NCI-H1436 (cell line): ENCODE results near the gene DNPEP.

Experiments used
- DNase-seq: peaks from one replicate; lab custom pipeline; 2025; lab: John Stamatoyannopoulos, UW

The DNPEP gene

DNA sequence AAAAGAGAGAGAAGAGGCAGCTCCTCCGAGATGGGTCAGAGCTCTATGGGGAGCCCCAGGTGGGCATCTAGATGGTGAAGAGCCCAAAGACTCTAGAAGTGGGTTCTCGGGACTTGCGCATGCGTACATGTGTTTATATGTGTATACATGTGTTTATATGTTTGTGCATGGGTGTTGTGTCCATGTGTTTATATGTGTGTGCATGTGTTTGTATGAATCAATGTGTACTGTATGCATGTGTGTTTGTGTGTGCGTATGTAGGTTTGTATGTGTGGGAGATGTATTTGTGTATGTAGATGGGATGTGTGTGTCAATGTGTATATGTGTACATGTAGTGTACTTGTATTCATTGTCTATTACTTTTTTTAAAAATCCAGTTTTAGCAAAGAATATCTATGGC, 25.6 kb downstream of the DNPEP start:
- no peak for DNase-seq

DNA sequence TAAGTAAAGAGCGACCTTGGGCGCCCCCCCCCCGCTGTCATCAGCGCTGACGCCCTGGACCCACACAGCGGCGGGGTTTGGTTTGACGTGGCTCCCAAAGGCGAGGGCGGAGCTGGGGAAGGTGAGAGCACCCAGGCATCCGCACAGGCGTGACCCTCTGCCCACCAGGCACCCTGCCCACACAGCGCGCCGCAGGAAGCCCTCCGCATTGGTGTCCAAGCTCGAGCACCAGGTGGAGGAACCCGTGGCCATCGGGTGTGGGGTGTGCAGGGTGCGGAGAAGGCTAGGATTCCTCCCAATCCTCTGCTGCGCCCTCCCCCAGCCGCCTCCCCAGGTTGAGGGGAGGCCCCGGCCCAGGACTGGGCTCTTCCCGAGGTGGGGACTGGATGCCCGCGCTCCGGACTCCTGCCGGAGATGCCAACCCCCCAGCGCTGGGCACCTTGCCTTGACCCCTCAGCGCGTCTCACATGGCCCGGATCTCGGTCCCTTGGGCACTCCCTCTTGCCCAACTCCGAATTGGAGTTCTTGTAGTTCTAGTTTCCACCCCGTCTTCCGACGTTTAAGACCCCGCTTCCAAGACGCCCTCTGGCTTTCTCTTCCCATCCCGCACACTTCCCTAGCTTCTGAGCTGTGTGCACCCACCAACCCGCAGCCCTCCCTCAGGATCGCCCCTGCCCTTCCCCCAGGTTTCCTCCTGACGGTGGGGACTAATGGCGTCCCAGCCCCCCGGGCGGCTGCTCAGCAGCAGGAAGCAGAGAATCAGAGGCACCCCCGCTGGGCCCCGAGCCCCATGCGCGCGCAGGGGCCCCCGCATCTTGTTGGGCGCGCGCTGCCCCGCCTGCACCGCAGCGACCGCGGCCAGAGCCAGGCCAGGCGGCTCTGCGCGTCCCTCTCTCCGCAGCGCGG, 29.3 kb downstream of the DNPEP start:
- peak; percentile 6 for DNase-seq

DNA sequence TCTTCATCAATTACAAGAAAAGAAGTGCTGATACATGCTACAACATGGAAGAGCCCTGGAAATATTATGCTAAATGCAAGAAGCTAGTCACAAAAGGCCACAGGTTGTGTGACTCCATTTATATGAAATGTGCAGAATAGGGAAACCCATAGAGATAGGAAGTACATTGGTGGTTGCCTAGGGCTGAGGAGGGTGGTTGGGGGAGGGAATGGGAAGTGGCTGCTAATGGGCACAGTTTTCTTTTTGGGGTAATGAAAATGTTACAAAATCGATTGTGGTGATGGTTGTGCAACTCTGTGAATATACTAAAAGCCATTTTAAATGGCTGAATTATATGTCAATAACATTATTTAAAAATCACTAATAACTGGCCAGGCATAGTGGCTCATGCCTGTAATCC, 30.9 kb downstream of the DNPEP start:
- DNase-seq = no peak

DNA sequence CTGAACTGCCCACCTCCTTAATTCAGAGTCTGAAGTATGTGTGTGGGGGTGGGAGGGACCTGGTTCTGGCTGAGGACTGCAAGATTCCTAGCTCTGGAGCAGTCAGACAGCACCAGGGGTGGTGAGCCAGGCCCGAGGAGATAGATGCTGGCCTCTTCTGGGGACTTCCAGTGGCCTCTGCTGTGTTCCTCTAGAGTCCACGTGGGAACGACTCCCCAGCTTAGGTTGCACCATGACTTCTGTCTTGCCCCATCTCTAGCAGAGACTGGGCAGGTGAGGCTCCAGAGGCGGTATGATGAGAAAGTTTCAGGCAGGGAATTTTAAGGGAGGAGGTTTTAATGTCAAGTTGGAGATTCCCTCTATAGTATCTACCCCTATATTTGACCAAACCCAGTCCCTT, 33.1 kb downstream of the DNPEP start:
- no peak for DNase-seq

DNA sequence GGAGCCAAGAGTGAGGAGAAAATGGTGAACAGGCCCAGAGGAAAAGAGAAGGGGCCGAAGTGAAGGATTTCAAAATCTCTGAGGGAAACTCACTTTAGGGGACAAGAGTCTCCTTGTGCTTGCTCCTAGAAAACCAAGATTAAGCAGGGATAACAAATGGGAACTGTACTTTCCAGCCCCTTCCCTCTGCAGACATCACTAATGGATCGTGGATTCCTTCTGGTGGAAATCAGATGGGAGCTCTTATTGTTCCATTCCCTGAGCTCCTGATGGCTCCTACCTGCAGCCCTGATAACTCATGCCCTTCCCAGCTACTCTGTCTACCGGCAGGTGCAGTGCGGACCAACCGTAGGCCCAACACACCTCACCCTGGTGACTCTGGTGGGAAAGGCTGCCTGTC, 34.6 kb downstream of the DNPEP start:
- DNase-seq = no peak

DNA sequence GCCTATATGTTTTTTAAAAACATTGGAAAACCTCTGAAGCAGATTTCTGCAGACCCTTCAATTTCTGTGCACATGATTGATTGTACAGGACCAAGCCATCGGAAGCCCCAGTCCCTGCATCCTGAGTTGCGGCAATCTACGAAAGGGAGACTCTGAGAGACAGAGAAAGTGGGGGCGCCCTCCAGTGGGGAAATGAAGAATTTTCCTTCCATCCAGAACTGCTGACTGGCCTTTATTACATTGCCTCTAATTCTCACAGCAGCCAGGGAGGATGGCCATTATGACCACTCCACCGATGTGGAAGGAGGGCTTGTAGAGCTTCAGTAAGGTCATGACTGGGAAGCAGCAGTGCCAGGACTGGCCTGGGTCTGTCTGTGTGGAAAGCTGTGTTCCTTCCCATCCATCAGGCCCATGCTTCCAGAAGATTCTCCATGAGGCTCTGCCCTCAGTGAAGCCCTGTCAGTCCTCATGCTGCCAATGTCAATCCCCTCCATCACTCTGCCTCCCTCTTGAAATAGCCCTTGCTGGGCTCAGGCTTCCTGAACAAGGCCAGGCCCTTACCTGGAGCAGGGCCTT, 35.2 kb downstream of the DNPEP start:
- peak; percentile 60 for DNase-seq

DNA sequence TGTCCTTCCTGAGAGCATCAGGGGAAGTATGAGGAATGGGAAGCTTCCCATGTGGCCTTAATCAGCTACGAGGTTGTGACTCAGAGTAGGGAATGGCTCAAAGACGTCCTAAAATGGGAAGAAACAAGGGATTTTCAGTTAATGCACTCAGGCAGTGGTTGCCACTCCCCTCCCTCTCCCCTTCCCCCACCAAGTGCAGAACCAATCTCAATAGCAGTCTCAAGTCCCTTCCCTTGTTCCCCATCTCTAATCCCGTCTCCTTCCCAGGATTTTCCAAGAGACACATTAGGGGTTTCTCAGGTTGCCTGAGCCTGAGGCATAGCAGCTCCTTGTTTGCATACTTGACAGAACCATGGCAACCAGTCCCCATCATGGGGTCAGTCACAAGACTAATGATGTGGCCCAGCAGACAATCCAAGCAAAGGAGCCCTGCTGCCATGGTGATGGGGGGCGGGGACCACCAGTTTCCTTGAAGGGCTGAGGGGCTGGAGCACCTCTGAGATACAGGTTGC, 36.9 kb downstream of the DNPEP start:
- no peak for DNase-seq

DNA sequence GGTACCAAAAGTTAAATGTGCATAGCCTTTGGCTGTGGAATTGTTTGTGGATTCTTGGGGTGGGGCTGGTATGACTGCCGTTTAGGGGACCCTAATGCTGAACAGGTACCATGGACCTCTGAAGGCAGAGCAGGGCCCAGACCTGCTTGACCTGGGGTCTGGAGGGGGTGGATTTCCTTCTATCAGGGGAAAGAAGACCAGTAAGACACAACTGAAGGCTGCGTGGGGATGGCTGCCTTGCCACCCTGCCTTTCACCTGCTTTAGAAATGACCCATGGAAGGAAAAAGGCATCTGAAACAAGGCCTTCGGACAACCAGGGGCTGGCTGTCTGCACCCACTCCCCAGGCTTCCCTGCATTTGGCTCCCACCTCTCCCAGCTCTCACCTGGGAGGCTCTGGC, 37.5 kb downstream of the DNPEP start:
- no peak for DNase-seq

DNA sequence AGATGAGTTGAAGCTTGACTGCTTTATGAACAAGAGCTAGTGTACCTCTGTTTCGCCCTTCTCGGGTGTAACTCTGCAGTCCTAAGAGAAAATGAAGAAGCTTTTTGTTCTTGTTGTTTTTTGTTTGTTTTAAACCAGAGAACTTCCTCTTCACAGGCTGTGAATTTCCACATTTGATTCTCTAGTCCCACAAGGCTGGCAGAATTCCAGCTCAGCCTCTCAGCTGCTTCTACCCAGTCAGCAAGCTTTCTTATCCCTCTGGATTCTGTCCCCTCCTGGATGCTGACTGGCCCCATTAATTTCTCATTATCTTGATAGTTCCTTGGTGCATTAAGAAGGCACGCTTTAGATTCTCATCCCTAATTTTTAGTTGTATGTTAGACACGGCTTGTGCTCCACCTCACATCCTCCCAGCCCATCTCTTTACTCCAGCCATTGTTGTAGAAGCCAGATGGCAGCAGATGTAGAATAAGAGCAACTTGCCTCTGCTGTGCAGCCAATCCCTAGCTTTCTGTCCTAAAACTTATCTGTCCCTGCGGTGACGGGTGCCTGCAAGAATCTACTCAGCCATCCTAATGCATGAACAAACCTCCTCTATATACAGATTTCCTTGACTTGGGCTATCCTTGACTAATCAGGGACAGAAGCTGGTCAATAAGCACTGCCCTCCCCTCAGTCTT, 42.8 kb downstream of the DNPEP start:
- no peak for DNase-seq

DNA sequence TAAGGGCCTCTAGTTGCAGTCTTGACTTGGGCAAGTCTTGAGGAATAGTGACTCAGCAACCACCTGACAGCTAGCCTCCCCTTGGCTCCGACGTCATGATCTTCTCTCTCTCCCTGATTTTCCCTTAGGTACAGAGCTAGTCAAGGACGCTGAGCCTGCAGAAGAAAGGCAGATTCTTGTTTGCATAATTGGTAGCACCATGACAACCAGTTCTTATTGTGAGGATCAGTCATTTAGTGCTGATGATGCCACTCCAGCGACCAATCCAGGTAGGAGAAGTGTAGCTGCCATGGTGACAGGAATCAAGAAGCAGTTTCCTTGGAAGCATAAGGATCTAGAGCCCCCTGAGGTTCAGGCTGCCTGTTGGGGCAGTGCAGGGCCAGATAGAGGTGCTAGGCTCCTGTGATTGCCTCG, 52.3 kb downstream of the DNPEP start:
- DNase-seq = peak; percentile 86

DNA sequence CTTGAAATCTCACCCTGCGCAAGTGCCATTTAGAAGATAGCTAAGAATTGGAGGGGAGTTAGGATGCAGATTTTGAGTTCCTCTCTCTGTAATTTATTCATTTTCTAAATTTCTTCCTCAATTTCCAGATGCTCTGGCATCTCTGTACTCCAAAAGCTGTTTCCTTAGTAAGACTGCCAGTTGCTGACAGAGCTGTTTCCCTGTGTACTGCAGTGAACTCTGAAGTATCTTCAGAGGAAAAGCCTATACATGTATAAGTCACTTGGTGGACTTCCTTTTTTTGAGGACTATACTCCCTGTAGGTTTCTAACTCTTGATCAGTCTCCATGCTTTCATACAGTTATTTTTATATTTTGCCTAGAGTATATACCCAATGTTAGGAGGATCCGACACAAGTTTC, 53.6 kb downstream of the DNPEP start:
- no peak for DNase-seq

DNA sequence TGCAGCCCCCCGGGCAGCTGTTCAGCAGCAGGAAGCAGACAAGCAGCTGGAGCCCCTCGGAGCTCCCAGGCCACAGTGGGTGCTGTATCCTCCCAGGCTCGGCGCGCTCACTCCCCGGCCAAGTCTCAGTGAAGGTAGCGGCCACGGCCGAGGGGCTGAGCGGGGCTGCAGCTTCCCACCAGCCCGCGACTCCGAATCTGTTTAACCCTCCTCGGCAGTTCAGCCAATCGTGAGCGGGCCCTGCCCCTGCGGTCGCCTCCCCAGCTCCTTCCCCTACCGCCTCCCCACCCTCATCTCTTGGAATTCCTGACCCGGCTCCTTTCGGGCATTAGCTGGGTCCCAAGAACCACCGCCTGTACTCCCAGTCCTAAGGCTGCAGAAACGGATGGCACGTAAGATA, 55.2 kb downstream of the DNPEP start, which contains the start of gene RESP18:
RESP18 (minus strand) TSS at position 203 of the 400 bp plus-strand sequence.
- no peak for DNase-seq

DNA sequence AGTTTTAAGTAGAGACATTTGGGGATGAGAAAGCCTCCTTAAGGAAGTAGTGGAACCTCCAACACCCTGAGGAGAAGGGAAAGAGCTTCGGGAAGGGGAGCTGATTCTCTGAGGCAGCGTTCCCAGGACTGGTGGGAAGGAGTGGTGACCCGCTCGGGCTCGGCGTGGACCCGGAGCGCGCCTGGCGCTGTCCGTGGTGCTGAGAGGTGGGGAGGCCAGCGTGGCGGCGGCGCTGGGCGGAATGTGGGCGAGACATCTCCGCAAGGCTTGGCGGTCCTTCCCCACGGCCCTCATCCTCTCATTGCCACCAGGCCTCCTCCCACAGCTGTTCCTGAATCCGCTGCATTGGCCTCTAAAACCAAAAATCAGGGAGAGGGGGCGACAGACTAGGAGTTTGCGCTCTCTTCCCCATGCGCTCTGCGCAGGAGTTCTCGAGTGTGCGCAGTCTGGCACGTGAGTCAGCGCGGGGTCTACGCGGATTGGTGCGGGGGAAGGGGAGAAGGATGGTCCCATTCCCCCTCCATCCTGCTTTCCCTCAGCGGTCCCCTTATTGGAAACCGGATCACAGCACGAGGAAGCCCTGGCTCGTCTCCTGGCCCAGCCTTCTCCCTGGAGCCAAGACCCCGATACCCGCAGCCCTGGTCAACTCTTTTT, 56.0 kb downstream of the DNPEP start:
- DNase-seq = no peak

DNA sequence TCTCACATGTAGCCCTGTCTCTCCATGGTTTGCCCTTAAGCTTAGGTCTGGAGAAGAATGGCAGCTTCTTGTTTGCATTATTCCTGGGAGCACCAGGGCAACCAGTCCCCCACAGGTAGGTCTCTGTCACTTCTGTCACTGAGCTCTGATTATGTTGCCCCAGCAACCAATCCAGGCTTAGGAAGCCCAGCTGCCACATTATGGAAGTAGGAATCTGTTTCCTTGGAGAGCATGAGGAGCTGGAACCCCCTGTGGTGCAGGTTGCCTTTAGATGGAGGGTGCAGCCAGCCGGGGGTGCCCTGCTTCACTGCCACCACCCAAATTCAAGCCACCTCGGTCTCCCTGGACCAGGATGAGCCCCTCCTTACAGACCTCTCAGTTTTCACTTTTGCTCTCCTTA, 60.0 kb downstream of the DNPEP start:
- DNase-seq = no peak

DNA sequence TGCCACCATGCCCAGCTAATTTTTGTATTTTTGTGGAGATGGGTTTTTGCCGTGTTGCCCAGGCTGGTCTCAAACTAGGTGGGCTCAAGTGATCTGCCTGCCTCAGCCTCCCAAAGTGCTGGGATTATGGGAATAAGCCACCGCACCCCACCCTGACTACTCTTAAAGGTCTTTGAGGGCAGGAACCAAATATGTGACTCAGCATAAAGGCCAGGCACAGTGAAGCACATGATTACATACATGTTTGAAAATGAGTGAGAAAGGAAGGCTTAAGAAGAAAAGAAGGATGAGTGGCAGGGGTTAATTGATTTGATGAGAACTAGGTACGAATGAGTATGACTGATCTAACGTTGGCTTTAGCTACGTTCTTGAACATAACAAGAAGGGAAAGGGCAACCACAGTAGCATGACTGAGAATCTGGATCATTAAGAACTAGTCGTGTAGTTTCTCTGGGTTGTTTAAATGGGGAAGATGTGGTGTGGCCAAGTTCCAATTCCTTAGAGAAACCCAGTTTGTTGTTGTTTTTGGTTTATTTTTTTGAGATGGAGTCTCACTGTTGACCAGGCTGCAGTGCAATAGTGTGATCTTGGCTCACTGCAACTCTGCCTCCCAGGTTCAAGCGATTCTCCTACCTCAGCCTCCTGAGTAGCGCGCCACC, 61.9 kb downstream of the DNPEP start:
- DNase-seq = no peak

DNA sequence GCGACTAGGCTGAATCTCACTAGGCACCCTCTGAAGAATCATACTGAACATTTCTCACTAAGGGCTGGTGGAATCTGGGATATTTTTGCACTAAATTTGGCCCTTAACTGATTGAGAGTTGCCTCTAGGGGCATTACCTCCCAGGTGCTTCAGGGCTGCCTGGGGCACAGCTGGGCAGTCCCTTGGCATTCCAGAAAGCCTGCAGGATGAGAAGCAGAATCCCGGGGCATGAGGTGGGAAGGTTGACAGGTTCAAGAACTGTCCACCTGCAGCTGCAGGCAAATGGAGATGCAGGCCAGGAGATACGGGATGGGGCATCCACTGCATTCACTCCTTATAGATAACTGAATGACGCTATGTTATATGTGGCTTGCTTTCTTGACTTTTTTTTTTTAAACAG, 62.6 kb downstream of the DNPEP start:
- no peak for DNase-seq

DNA sequence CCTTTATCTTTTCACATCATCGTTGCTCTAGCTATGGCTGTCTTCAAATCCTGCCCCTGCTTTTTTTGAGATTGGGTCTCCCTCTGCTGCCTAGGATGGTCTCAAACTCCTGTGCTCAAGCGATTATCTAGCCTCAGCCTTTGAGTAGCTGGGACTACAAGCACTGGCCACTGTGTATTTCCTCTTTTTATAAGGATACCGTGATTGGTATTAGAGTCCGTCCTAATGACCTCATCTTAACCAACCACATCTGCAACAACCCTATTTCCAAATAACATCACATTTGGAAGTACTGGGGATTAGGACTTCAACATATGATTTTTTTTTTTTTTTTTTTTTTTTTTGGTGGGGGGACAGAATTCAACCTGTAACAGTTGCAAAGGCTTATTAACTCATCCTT, 64.3 kb downstream of the DNPEP start:
- DNase-seq = no peak
